ENCODE results near the gene TTC28. TPM values are rescaled to one million over a fixed set of nuclear protein-coding genes. Genes with fewer than 3 reads are reported as not detected.
A peak's percentile ranks its signal among the peaks of the same experiment; 100 is the strongest.

Gene TTC28
- total RNA-seq, 4 donors from 2014 or later, result 43.8 to 130 (median 92.0) TPM

- no peak overlapping the region for H3K27ac ChIP-seq
Observed at GRCh38 chr22:28346308-28346707, 333.3 kb downstream of the TTC28 start.

GRCh38 chr22:28344918-28345703, 334.5 kb downstream of the TTC28 start:
- TF ChIP-seq CTCF (IDR thresholded peaks at IDR 0.05) (no peak), POLR2A (IDR thresholded peaks at IDR 0.05) (no peak)
- Histone ChIP-seq H3K27me3 (no peaks in the 10 kb centered on the region), H3K36me3 (no peaks in the 10 kb centered on the region), H3K4me3 (no peak overlapping the region), H3K9me3 (no peaks in the 10 kb centered on the region), H3K4me1 (peaks cover 0 to 5% of the 10 kb centered on the region in 2 donors), H3K27ac (peak overlapping the region; percentile 16 to 64)
- intact Hi-C loops (cut with DNase I; ENCODE audit: low total_unique reads), result no loop called here
- peak; percentile 27 to 31 for DNase-seq

More at GRCh38 chr22:28346308-28346707, 333.3 kb downstream of the TTC28 start:
- TF ChIP-seq POLR2A (IDR thresholded peaks at IDR 0.05) (no peak), CTCF (IDR thresholded peaks at IDR 0.05) (no peak)
- DNase-seq, result no peak
- intact Hi-C loops (cut with DNase I; ENCODE audit: low total_unique reads), result no loop called here
- Histone ChIP-seq H3K4me3 (no peak overlapping the region), H3K36me3 (no peaks in the 10 kb centered on the region), H3K27me3 (no peaks in the 10 kb centered on the region), H3K9me3 (no peaks in the 10 kb centered on the region), H3K4me1 (peaks cover 0 to 5% of the 10 kb centered on the region in 2 donors)

- intact Hi-C loops (cut with DNase I; ENCODE audit: low total_unique reads), result no loop called here
- no peak overlapping the region for H3K4me3 ChIP-seq
Observed at GRCh38 chr22:28341001-28341400, 338.6 kb downstream of the TTC28 start.

GRCh38 chr22:28333088-28333487, 346.6 kb downstream of the TTC28 start:
- H3K36me3 ChIP-seq, result no peaks in the 10 kb centered on the region
- H3K27ac ChIP-seq, result no peak overlapping the region
- intact Hi-C loops (cut with DNase I; ENCODE audit: low total_unique reads), result no loop called here
- no peaks in the 10 kb centered on the region for H3K9me3 ChIP-seq
- H3K4me1 ChIP-seq, result no peaks in the 10 kb centered on the region
- no peak for DNase-seq
- H3K4me3 ChIP-seq, result no peak overlapping the region
- no peaks in the 10 kb centered on the region for H3K27me3 ChIP-seq
- no peak for TF ChIP-seq POLR2A (IDR thresholded peaks at IDR 0.05)
- no peak for TF ChIP-seq CTCF (IDR thresholded peaks at IDR 0.05)

More at GRCh38 chr22:28341001-28341400, 338.6 kb downstream of the TTC28 start:
- DNase-seq, result no peak
- no peak for TF ChIP-seq POLR2A (IDR thresholded peaks at IDR 0.05)
- no peak for TF ChIP-seq CTCF (IDR thresholded peaks at IDR 0.05)
- no peaks in the 10 kb centered on the region for H3K36me3 ChIP-seq
- H3K4me1 ChIP-seq, result peaks cover 0 to 5% of the 10 kb centered on the region in 2 donors
- H3K27me3 ChIP-seq, result no peaks in the 10 kb centered on the region
- no peaks in the 10 kb centered on the region for H3K9me3 ChIP-seq
- no peak overlapping the region for H3K27ac ChIP-seq

GRCh38 chr22:28332410-28332809, 347.2 kb downstream of the TTC28 start:
- TF ChIP-seq CTCF (IDR thresholded peaks at IDR 0.05), result no peak
- no peak for TF ChIP-seq POLR2A (IDR thresholded peaks at IDR 0.05)
- DNase-seq, result no peak
- H3K27me3 ChIP-seq, result no peaks in the 10 kb centered on the region
- H3K27ac ChIP-seq, result no peak overlapping the region
- no peak overlapping the region for H3K4me3 ChIP-seq
- intact Hi-C loops (cut with DNase I; ENCODE audit: low total_unique reads), result no loop called here
- no peaks in the 10 kb centered on the region for H3K4me1 ChIP-seq
- H3K36me3 ChIP-seq, result no peaks in the 10 kb centered on the region
- H3K9me3 ChIP-seq, result no peaks in the 10 kb centered on the region

Measured in uterus (tissue), 4 donors.